ENCODE results near the gene SYTL3. TPM values are rescaled to one million over a fixed set of nuclear protein-coding genes. Genes with fewer than 3 reads are reported as not detected.

Gene SYTL3
- total RNA-seq, 1 experiment from 2014 or later = 0.28 TPM

GRCh38 chr6:158757753-158758090, 107.9 kb downstream of the SYTL3 start:
- no peak for TF ChIP-seq FOXK1 (CRISPR knock-in tag; IDR thresholded peaks at IDR 0.05)
- 0 out of 2 replicates have a peak, but pooled peaks have one; percentile 3 for TF ChIP-seq ETV6 (CRISPR knock-in tag; IDR thresholded peaks at IDR 0.05)
- Mint-ChIP-seq H3K4me3 (no peak overlapping the region; the same call in 1 of the 2 replicates), H3K4me1 (peaks cover 39% of the 10 kb centered on the region), H3K27me3 (ENCODE audit: low read depth) (no peaks in the 10 kb centered on the region), H3K27ac (no peak overlapping the region), H3K36me3 (no peaks in the 10 kb centered on the region), H3K9me3 (no peaks in the 10 kb centered on the region)
- CTCF ChIA-PET = interaction anchor here (0.8 to 1.7 kb wide), 4 partner anchors 14 to 66 kb away, joined by 3 to 9 read pairs (median 3); no protein-coding TSS in a partner anchor
- POLR2A ChIA-PET = no interaction called here
- no peak for DNase-seq (ENCODE audit: low spot score)
- no peak for ATAC-seq

GRCh38 chr6:158758451-158758860, 108.6 kb downstream of the SYTL3 start:
- Mint-ChIP-seq H3K9me3 (no peaks in the 10 kb centered on the region), H3K36me3 (no peaks in the 10 kb centered on the region), H3K27ac (no peak overlapping the region), H3K27me3 (ENCODE audit: low read depth) (no peaks in the 10 kb centered on the region), H3K4me3 (no peak overlapping the region), H3K4me1 (peaks cover 43% of the 10 kb centered on the region)
- TF ChIP-seq TEAD1 (CRISPR knock-in tag; IDR thresholded peaks at IDR 0.05) (no peak), ETV6 (CRISPR knock-in tag; IDR thresholded peaks at IDR 0.05) (0 out of 2 replicates have a peak, but pooled peaks have one; percentile 7), ZNF423 (CRISPR knock-in tag; IDR thresholded peaks at IDR 0.05) (peak; percentile 55), NFYB (CRISPR knock-in tag; conservative IDR thresholded peaks at IDR 0.05; ENCODE audit: low read depth) (no peak), ZNF219 (CRISPR knock-in tag; IDR thresholded peaks at IDR 0.05; ENCODE audit: borderline replicate concordance) (no peak), SP1 (CRISPR knock-in tag; conservative IDR thresholded peaks at IDR 0.05) (no peak)
- CTCF ChIA-PET = interaction anchor here (0.7 to 1.7 kb wide), 5 partner anchors 15 to 245 kb away, joined by 3 to 9 read pairs (median 3); no protein-coding TSS in a partner anchor
- DNase-seq (ENCODE audit: low spot score) (peak; percentile 65), ATAC-seq (peak; percentile 48)
- POLR2A ChIA-PET = interaction anchor here (0.6 to 1.0 kb wide), 2 partner anchors 9 to 10 kb away, joined by 3 read pairs; no protein-coding TSS in a partner anchor

GRCh38 chr6:158758941-158759479, 109.2 kb downstream of the SYTL3 start:
- H3K9me3 Mint-ChIP-seq = no peaks in the 10 kb centered on the region
- ChIA-PET CTCF (interaction anchor here (0.7 to 1.7 kb wide), 4 partner anchors 24 to 245 kb away, joined by 3 to 9 read pairs (median 4); no protein-coding TSS in a partner anchor), POLR2A (interaction anchor here (0.6 to 1.0 kb wide), 2 partner anchors 10 kb away, joined by 3 read pairs; no protein-coding TSS in a partner anchor)
- DNase-seq (ENCODE audit: low spot score) (no peak), ATAC-seq (no peak)
- no peak overlapping the region; the same call in 1 of the 2 replicates for H3K27ac Mint-ChIP-seq
- peaks cover 43% of the 10 kb centered on the region for H3K4me1 Mint-ChIP-seq
- H3K4me3 Mint-ChIP-seq = no peak overlapping the region
- no peak for TF ChIP-seq MYBL2 (CRISPR knock-in tag; IDR thresholded peaks at IDR 0.05)
- TF ChIP-seq ARID4B (CRISPR knock-in tag; IDR thresholded peaks at IDR 0.05; ENCODE audit: borderline replicate concordance) = 0 out of 2 replicates have a peak, but pooled peaks have one; percentile 14
- TF ChIP-seq RORB (CRISPR knock-in tag; IDR thresholded peaks at IDR 0.05) = no peak
- no peak for TF ChIP-seq PRRX2 (CRISPR knock-in tag; IDR thresholded peaks at IDR 0.05)
- TF ChIP-seq MAX (CRISPR knock-in tag; IDR thresholded peaks at IDR 0.05) = 0 out of 2 replicates have a peak, but pooled peaks have one; percentile 5
- H3K36me3 Mint-ChIP-seq = no peaks in the 10 kb centered on the region
- no peaks in the 10 kb centered on the region for H3K27me3 Mint-ChIP-seq (ENCODE audit: low read depth)

DNA sequence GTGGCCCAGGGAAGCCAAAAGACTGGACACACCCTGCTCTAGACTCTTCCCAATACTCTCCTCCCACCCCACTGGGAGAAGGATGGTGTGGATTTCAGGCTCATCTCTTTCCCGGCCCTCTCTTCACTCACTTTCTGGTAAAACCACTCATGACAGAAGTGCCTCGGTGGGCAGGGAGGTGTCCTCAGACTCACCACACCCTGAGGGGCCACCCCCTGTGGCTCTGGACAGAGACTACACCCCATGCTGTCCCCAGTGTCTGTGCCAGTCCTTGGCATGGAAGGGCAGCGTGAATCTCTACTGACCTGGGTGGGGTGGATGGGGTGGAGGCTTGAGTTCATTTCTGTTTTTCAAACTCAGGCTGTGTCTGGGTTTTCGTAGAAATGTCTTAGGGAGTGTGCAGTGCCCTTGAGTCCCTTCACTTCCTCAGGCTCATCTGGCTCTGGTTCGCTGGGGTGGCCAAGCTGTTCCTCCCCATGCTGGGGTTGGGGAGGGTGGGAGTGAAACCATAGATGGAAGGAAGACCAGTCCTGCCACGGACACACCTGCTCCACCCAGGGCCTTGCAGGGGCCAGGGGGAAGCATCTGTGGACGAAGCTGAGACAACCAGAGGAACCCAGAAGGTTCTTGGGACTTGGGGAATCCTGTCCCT, 110.2 kb downstream of the SYTL3 start:
- no peaks in the 10 kb centered on the region for H3K9me3 Mint-ChIP-seq
- ChIA-PET CTCF (interaction anchor here (1.0 to 5.1 kb wide), 3 partner anchors 41 to 213 kb away, joined by 3 to 27 read pairs (median 4); no protein-coding TSS in a partner anchor), POLR2A (interaction anchor here (1.3 kb wide), 1 partner anchor 7 kb away, joined by 3 read pairs; no protein-coding TSS in a partner anchor)
- no peak for ATAC-seq
- H3K27me3 Mint-ChIP-seq (ENCODE audit: low read depth) = no peaks in the 10 kb centered on the region
- no peak overlapping the region for H3K27ac Mint-ChIP-seq
- TF ChIP-seq JAZF1 (CRISPR knock-in tag; IDR thresholded peaks at IDR 0.05) (no peak), CREB1 (CRISPR knock-in tag; IDR thresholded peaks at IDR 0.05) (no peak), IRF2 (CRISPR knock-in tag; IDR thresholded peaks at IDR 0.05; ENCODE audit: borderline replicate concordance, low read depth) (no peak), ATF1 (CRISPR knock-in tag; IDR thresholded peaks at IDR 0.05) (no peak), MYBL2 (CRISPR knock-in tag; IDR thresholded peaks at IDR 0.05) (no peak), RELA (CRISPR knock-in tag; IDR thresholded peaks at IDR 0.05; ENCODE audit: borderline replicate concordance) (no peak), ESRRA (CRISPR knock-in tag; IDR thresholded peaks at IDR 0.05; ENCODE audit: borderline replicate concordance) (no peak)
- TF ChIP-seq, protein P1, sequence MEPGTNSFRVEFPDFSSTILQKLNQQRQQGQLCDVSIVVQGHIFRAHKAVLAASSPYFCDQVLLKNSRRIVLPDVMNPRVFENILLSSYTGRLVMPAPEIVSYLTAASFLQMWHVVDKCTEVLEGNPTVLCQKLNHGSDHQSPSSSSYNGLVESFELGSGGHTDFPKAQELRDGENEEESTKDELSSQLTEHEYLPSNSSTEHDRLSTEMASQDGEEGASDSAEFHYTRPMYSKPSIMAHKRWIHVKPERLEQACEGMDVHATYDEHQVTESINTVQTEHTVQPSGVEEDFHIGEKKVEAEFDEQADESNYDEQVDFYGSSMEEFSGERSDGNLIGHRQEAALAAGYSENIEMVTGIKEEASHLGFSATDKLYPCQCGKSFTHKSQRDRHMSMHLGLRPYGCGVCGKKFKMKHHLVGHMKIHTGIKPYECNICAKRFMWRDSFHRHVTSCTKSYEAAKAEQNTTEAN (CRISPR knock-in tag; IDR thresholded peaks at IDR 0.05) = no peak
- peaks cover 6% of the 10 kb centered on the region for H3K36me3 Mint-ChIP-seq
- H3K4me3 Mint-ChIP-seq = no peak overlapping the region
- no peak for DNase-seq (ENCODE audit: low spot score)
- peaks cover 43% of the 10 kb centered on the region for H3K4me1 Mint-ChIP-seq

Data from WTC11 (cell line).